Stimulated activated CD8-positive, alpha-beta memory T cell treated with anti-CD3 and anti-CD28 coated beads, Interleukin-12 subunit alpha, Interleukin-12 subunit beta, amount 100 ng/mL, for 4 hours (primary cell): ENCODE data around the gene GRID2.

Source experiments
- DNase-seq: peaks from one replicate; pipeline ENCODE4 v3.0.0-alpha.2; 2020; ENCODE audit warnings: low read depth

The GRID2 gene

DNA sequence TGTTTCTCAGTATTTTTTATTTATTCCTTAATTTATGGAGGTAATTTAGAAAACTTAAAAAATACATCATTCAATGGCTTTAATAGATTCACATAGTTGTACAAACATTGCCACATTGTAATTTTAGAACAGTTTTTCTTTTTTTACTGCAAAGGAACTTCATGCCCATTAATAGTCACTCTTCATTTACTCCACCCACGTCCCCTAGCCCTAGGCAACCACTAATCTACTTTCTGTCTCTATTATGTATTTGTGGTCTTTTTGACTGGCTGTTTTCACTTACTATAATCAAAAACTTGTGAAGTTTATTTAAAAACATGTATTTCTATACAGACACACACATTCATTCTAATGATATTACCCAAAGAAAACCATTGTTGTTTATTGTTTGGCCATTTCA lies 664.8 kb downstream of the GRID2 start:
- no peak for DNase-seq

- DNase-seq, result no peak
These were observed 665.2 kb downstream of the GRID2 start for GRCh38 chr4:92968996-92969395.

- DNase-seq, result no peak
These were observed 666.0 kb downstream of the GRID2 start for GRCh38 chr4:92969650-92970379.

GRCh38 chr4:92970996-92971395 lies 667.2 kb downstream of the GRID2 start:
- DNase-seq, result no peak

- DNase-seq, result no peak
These were observed 684.5 kb downstream of the GRID2 start for GRCh38 chr4:92988301-92988700.

GRCh38 chr4:92992758-92993157 lies 689.0 kb downstream of the GRID2 start:
- DNase-seq, result no peak

DNA sequence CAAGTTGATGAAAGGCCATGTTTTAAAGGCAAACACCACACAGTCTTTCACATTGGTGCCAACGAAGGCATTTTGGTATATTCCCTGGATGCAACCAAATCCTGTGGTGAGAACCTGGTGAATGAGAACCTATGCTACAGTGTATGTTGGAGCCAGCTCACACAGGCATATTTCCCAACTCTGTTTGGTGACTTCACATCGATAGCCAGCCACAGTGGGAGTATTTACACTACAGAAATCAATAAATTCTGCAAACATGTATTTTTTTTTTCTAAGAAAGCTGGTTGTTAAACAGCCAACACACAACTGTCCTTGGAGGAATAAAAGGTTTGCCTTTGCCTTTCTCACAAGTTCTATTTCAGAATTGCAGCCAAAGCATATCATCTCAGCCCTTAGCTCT lies 691.0 kb downstream of the GRID2 start:
- no peak for DNase-seq

DNA sequence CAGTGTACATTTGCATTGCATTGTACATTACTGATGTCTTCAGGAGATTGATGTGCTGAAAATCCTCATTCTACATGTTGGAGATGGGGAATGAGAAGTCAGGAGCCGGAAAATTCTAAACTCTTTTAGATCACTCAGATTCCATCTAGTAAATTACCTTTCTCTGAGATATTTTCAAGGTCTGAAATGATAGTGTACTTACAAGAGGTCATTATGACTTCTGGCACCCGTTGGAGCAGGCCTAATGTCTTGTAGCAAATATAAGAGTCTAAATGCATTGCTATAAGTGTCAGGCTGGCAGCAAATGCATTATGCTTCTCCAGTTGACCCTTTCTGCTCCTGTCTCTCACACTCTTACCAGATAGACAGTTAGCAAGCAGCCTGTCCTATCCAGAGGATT lies 692.8 kb downstream of the GRID2 start:
- no peak for DNase-seq

DNA sequence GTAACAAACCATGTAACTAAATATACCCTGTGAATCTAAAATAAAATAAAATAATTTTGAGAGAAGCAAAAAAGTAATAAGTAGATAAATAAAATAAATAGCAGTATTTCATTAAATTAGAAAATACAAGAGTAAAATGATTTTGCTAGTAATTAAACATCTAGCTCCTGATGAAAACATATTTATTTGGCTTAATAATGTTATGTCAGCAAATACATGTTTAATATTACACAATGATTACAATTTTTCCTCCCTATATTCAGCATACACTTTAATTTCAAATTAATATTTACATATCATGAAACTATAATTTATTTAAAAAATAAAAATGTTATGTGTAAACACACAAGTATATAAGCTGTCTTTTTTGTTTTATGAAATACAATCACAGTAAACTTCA lies 697.1 kb downstream of the GRID2 start:
- no peak for DNase-seq

- no peak for DNase-seq
These were observed 698.5 kb downstream of the GRID2 start for GRCh38 chr4:93002240-93002639.

GRCh38 chr4:93016350-93016749 lies 712.6 kb downstream of the GRID2 start:
- DNase-seq, result no peak

DNA sequence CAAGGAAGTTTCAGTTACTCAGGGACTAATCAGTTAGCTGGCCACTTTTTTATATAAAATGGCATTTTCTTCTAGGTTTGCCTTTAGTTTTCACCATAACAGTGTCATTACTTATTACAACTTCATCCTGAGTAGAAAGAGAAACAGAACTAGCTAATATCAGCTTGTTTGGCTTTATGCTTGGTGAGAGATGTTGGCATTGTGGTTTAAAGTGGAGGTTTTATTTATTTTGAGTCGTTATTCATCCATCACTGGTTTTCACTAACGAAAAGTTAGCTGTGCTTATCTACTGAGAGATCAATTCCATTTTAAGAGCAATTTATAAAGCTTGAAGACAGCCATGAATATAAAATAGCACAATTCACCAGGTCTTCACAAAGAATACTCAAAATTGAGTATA lies 714.5 kb downstream of the GRID2 start:
- no peak for DNase-seq

DNA sequence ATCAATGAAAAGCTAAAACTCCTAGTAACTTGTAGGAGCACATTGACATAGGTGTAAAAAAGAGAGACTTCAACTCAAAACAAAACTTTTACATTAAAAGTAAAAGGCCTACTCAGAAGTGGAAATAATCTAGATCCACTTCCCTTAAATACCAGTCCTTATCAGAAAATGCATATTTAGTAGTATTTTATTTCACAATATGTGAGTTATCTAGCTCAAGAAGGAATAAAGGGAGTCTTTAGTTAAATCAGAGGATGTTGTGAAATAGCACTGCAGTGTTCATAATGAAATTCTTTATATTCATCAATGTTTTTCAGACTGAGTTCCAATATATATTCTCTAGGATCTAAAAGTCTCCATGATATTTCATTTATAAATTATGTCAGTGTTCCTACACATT lies 715.0 kb downstream of the GRID2 start:
- DNase-seq, result no peak

DNA sequence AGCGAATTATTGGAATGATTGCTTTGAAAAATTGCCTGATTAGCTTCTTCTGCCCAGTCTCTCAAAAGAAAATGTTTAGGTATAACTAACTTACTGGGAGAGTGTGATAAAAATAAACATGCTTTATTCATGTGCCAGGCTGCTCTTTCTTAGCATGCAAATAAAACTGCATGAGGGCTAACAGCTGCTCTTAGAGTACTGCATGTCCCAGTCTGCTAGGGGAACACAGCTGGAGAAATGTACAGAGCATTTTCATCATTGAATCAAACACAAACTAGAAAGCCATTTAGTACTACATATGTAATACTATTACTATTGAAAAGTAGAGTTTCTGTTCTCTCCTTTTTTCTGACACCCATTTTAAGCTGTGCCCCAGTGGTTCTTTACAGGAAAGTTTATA lies 726.0 kb downstream of the GRID2 start:
- DNase-seq, result no peak

DNA sequence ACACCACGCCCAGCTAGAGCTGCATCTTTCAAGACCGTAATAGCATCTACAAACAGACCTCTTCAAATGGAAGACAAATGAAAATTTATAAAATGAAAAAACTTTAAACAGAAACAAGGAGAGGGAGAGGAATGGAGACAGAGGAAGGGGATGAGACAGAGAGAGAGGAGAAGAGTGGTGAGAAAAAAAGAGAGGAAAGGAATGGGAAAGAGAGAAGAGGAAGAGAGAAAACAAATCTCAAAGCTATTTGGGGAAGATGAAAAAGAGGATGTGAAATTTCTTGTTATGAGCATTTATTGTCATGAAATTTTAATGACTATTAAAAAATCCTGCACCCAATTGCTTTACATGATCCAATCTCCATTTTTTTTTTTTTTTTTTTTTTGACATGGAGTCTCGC lies 726.9 kb downstream of the GRID2 start:
- no peak for DNase-seq

GRCh38 chr4:93031431-93032098 lies 727.8 kb downstream of the GRID2 start:
- no peak for DNase-seq

GRCh38 chr4:93042746-93043145 lies 739.0 kb downstream of the GRID2 start:
- no peak for DNase-seq

GRCh38 chr4:93053140-93053539 lies 749.4 kb downstream of the GRID2 start:
- DNase-seq, result no peak

DNA sequence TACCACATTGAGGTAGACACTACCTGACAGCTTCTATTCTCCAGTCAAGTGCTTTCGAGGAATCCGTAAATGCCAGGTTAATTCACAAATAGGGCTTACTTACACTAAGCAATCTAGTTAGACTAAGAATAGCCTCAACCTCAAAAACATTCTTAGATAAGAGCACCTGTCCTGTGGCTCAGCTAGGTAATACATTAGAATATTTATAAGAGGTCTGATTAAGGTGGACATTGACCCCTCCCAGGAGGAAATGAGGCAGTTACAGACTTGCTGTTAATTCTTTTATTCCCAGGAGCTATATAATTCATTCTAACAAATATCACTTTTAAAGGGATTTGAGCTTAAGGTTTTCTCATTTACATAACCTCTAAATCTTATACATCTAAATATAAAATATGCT lies 758.1 kb downstream of the GRID2 start:
- no peak for DNase-seq

- no peak for DNase-seq
These were observed 759.6 kb downstream of the GRID2 start for GRCh38 chr4:93063325-93063724.

GRCh38 chr4:93065790-93066189 lies 762.0 kb downstream of the GRID2 start:
- DNase-seq, result no peak

DNA sequence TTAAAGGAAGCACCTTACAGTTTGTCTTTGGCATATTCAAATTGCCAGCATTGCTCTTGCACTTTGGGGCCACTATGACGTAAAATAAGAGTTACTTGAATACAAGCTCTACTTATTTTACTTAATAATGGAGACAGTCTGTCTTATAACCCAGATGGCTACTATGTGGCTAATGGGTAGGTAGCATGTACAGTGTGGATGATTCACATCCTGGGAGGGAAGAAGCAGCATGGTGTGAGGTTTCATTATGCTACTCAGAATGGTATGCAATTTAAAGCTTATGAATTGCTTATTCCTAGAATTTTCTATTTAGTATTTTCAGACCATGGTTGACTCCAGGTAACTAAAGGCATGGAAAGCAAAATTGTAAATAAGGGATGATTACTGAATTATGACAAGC lies 763.0 kb downstream of the GRID2 start:
- no peak for DNase-seq

DNA sequence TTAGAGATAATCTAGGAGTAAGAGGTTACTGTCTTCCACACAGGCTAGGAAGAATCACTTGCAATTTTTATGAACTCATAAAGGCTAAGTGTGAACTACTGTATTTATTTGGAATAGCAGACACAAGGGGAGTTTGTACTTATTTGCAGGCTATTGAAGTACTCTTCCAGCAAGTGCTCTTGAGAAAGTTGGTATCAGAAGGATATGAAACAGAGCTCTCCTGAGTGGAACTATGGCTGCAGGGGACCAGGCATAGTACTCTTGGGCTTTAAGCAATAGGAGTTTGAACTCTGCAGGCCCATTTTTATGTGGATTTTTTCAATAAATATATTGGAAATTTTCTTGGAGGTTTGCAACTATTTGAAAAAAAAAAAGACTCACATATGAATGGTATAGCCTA lies 768.5 kb downstream of the GRID2 start:
- DNase-seq, result no peak

GRCh38 chr4:93080316-93080715 lies 776.5 kb downstream of the GRID2 start:
- no peak for DNase-seq
